IMR-90 (cell line): Measurements from ENCODE around the gene CYBRD1.

Source experiments
- BHLHE40 ChIP-seq: fragments of 150-350 bp; IDR thresholded peaks from 2 replicates; pipeline ENCODE4 v1.6.1; 2016; ENCODE audit warnings: mild to moderate bottlenecking, low read depth, low read length
- CEBPB ChIP-seq: IDR thresholded peaks from 2 replicates; pipeline ENCODE4 v1.6.1; 2012; ENCODE audit warnings: low read depth, low read length, improper control_type of control experiment
- CTCF ChIP-seq: conservative IDR thresholded peaks from 2 replicates; pipeline ENCODE4 v1.5.1; 2012; ENCODE audit warnings: mild to moderate bottlenecking, low read depth, low read length, improper control_type of control experiment
- ELK1 ChIP-seq: fragments of 150-350 bp; IDR thresholded peaks from 2 replicates; pipeline ENCODE4 v1.6.1; 2016; ENCODE audit warnings: low read depth, mild to moderate bottlenecking, low read length, moderate library complexity, borderline replicate concordance
- FOS ChIP-seq: fragments of 150-350 bp; IDR thresholded peaks from 2 replicates; pipeline ENCODE4 v1.6.1; 2016; ENCODE audit warnings: low read depth, low read length
- MAFK ChIP-seq: IDR thresholded peaks from 2 replicates; pipeline ENCODE4 v1.6.1; 2012; ENCODE audit warnings: low read depth, low read length, improper control_type of control experiment
- MAZ ChIP-seq: IDR thresholded peaks from 2 replicates; pipeline ENCODE4 v1.6.1; 2012; ENCODE audit warnings: low read depth, mild to moderate bottlenecking, low read length, improper control_type of control experiment, moderate library complexity, borderline replicate concordance
- POLR2A ChIP-seq: IDR thresholded peaks from 2 replicates; pipeline ENCODE4 v1.6.1; 2012; ENCODE audit warnings: mild to moderate bottlenecking, low read depth, low read length
- RCOR1 ChIP-seq: IDR thresholded peaks from 2 replicates; pipeline ENCODE4 v1.6.1; 2012; ENCODE audit warnings: mild to moderate bottlenecking, low read length, improper control_type of control experiment; ENCODE audit not compliant: insufficient replicate concordance
- RFX5 ChIP-seq: IDR thresholded peaks from 2 replicates; pipeline ENCODE4 v1.8.0; 2012; ENCODE audit warnings: low read depth, mild to moderate bottlenecking, low read length, moderate library complexity
- USF2 ChIP-seq: fragments of 150-350 bp; IDR thresholded peaks from 2 replicates; pipeline ENCODE4 v1.6.1; 2017; ENCODE audit warnings: mild to moderate bottlenecking, antibody characterized with exemption, low read length, low read depth

GRCh38 chr2:171595456-171595855, 73.2 kb downstream of the CYBRD1 start:
- TF ChIP-seq CTCF (no peak), RFX5 (no peak), FOS (no peak), POLR2A (no peak), CEBPB (no peak), ELK1 (no peak), USF2 (no peak), MAZ (no peak), MAFK (no peak), RCOR1 (no peak), BHLHE40 (no peak)
